ENCODE data around the gene CACNA2D4.

DNA sequence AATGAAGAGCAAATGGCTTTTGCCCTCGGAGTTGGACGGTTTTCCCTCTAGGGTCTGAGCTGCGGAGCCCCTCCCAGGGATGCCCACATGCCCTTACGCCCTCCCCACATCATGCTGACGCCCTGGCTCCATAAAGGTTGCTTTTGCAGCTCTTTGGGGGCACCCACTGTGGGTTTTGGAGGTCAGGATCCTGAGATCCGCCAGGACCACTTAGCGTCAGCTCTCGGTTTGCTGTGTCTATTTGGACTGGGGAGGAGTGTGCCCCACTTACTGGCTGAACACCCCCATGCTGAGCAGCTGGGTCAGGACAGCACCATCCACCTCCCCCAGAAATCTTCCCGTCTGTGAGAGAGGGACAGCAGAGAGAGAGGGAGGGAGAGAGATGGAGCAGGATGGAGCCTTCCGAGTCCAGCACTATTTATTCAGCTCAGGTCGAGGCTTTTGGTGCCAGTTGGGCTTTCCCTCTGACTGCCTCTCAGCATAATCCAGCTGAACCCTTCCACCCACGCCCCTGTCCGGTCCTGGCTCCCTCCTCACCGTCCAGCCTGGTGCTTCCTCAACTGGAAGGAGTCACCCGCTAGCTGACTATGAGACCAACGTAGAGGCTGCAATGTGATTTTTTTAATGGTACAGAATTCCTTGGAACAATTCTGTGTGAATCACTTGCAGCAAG, 117.0 kb downstream of the CACNA2D4 start:
- TF ChIP-seq, protein P1, sequence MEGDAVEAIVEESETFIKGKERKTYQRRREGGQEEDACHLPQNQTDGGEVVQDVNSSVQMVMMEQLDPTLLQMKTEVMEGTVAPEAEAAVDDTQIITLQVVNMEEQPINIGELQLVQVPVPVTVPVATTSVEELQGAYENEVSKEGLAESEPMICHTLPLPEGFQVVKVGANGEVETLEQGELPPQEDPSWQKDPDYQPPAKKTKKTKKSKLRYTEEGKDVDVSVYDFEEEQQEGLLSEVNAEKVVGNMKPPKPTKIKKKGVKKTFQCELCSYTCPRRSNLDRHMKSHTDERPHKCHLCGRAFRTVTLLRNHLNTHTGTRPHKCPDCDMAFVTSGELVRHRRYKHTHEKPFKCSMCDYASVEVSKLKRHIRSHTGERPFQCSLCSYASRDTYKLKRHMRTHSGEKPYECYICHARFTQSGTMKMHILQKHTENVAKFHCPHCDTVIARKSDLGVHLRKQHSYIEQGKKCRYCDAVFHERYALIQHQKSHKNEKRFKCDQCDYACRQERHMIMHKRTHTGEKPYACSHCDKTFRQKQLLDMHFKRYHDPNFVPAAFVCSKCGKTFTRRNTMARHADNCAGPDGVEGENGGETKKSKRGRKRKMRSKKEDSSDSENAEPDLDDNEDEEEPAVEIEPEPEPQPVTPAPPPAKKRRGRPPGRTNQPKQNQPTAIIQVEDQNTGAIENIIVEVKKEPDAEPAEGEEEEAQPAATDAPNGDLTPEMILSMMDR (IDR thresholded peaks at IDR 0.05) = no peak
- TF ChIP-seq POLR2A (IDR thresholded peaks at IDR 0.05) = no peak
- TF ChIP-seq EP300 (IDR thresholded peaks at IDR 0.05) = no peak

Data from sigmoid colon (tissue), 4 donors.